ENCODE measurements around the gene QSOX1.

The QSOX1 gene

DNA sequence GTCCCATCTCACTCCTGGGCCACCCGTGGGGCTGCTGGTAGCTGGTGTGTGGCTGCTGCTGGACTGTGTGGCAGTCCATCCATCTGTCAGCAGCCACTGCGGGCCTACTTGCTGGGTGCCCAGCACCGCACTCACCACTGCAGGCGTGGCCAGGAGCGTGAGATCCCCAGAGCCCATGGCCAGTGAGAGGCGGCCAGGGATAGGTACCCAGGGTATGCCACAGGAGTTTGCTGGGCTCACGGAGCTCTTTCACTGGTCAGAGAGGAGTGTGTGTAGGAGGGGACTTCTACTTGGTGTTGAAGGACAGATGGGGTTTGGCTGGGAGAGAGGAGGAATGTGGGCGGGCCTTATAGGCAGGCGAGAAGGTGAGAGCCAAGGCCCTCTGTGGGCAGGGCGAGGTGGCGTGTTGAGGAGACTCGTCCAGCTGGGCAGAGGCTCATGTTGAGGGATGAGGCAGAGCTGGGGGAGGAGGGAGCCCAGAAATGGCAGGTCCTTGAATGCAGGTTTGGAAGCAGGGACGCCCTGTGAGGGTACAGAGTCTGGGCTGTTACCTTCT lies 15.0 kb downstream of the QSOX1 start:
- in situ Hi-C loops (cut with MboI; ENCODE audit: low sequenced_read_pairs): no loop called here

GRCh38 chr1:180170546-180171151 lies 16.0 kb downstream of the QSOX1 start:
- in situ Hi-C loops (cut with MboI; ENCODE audit: low sequenced_read_pairs): no loop called here

DNA sequence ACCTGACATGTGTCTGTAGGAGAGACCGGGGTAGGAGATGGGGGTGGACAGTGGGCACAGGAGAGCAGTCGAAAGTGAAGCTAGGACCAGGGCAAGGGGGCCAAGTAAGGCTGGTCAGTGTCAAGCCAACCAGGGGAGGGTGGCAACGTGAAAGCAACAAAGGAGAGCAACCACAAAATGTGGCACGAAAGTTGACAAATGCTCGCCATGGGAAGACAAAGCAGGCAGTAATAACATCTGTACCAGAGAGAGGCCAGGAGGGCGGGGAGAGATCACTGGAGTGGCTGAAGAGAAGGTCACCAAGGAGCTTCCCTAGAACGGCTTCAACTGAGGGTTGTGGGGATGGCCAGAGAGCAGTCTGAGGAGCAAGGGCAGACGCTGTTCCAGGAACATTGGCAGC lies 17.0 kb downstream of the QSOX1 start:
- in situ Hi-C loops (cut with MboI; ENCODE audit: low sequenced_read_pairs): no loop called here

DNA sequence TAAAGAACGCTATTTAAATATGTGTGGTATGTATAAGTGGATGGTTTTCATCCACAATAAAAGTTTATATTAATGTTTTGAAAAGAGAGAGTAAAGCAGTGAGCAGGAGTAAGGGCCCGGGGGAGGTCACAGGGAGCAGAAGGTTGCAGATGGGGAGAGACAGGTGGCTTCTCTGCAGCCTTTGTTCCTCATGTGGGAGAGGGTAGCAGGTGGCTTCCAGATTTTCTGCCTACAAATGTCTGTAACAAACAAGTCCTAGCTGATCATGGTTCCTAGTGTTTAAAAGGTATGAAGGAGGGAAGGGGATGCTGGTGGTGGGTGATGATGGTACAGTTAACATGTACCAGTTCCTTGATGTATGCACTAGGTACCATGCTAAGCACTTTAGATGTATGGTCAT lies 18.8 kb downstream of the QSOX1 start:
- in situ Hi-C loops (cut with MboI; ENCODE audit: low sequenced_read_pairs): no loop called here

DNA sequence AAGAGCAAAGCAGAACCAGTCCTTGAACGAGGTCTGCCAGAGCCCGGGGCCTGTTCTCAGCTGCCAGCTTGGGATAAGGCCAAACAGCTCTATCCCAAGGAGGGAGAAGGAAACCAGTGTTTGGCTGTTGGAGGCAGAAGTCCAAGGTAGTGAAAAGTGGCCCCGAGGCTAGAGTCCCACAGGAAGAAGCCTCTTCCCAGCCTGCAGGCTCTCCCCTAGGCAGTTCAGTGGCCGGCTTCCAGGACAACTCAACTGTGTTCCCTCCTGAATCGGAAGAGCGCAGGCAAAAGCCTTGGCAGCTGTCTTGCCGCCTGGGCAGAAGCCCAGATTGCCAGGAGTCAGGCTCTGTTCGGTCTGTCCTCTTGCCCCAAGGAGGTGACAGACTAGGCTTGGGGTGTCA lies 19.3 kb downstream of the QSOX1 start:
- in situ Hi-C loops (cut with MboI; ENCODE audit: low sequenced_read_pairs): no loop called here

- in situ Hi-C loops (cut with MboI; ENCODE audit: low sequenced_read_pairs): no loop called here
These were observed 20.6 kb downstream of the QSOX1 start for GRCh38 chr1:180175291-180175690.

DNA sequence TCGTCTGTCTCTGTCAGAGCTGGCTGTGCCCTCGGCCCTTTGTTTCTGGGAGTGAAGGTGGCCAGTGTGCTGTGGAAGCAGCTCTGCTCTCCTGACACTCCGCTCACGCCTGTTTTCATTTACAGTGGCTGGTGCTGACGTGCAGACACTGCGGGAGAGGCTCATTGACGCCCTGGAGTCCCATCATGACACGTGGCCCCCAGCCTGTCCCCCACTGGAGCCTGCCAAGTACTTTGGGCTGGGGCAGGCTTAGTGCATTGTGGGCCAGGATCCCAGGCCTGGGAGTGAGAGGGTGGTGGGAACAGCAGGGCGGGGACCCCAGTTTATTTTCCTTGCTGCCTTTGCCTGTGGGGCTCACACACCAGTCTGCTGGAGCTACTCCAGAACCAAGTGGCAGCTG lies 21.1 kb downstream of the QSOX1 start:
- in situ Hi-C loops (cut with MboI; ENCODE audit: low sequenced_read_pairs): no loop called here

DNA sequence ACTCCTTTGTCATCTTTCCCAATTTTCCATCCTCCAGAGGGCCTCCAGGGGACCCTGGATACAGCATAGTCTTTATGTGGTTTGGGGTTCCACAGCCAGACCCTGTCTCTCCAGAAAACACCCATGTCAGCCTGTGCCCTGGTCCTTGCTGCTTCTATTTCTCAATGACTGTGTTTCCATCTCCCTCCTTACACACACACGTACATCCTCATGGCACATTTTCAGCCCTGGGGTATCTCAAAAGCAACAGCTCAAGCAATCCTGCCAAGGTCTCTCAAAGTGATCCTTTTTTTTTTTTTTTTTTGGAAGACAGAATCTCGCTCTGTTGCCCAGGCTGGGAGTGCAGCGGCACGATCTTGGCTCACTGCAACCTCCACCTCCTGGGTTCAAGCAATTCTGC lies 22.3 kb downstream of the QSOX1 start:
- in situ Hi-C loops (cut with MboI; ENCODE audit: low sequenced_read_pairs): no loop called here

- in situ Hi-C loops (cut with MboI; ENCODE audit: low sequenced_read_pairs): no loop called here
These were observed 23.3 kb downstream of the QSOX1 start for GRCh38 chr1:180177931-180178330.

DNA sequence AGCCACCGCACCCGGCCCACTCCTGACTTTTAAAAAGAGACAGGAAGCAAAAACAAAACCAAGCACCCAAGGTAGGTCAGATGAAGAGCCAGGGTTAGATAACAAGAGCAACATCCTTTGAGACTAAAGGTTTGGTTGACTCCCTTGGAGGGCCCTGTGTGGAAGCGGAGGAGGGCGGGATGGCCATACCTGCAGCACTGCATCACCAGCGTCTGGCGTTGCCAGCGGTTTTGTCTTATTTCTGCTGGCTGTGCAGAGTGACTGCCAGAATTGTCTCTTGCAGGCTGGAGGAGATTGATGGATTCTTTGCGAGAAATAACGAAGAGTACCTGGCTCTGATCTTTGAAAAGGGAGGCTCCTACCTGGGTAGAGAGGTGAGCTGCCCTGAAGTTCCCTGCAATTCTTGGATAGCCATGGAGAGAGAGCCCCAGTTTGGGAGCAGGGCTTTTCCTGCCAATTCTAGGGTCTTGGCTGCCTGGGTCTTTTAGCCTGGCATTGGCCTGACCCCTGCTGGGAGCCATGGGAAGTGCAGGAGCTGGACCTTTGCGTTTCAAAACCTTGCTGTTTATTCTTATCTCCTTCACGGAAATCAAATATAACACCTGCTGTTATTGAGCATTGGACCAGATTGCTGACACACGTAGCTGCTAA lies 24.0 kb downstream of the QSOX1 start:
- in situ Hi-C loops (cut with MboI; ENCODE audit: low sequenced_read_pairs): no loop called here

- in situ Hi-C loops (cut with MboI; ENCODE audit: low sequenced_read_pairs): no loop called here
These were observed 24.7 kb downstream of the QSOX1 start for GRCh38 chr1:180179162-180179957.

DNA sequence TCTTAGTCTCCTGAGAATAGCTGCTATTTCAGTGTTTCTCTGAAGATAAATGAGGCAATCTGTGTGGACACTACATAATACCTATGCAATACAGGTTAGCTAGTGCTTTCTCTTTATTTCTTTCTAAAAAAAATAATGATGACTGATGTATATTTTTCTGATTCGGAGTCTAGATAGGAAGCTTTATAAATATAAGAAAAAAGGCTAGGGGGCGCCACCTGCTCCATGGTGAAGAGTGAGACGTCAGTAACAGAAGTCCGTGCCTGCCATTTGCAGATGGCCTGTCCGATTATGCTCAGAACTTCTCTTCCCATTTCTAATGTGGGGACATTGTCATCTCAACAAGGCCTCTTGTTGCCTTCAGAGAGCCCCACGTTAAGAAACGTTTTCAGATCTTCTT lies 26.4 kb downstream of the QSOX1 start:
- in situ Hi-C loops (cut with MboI; ENCODE audit: low sequenced_read_pairs): no loop called here

DNA sequence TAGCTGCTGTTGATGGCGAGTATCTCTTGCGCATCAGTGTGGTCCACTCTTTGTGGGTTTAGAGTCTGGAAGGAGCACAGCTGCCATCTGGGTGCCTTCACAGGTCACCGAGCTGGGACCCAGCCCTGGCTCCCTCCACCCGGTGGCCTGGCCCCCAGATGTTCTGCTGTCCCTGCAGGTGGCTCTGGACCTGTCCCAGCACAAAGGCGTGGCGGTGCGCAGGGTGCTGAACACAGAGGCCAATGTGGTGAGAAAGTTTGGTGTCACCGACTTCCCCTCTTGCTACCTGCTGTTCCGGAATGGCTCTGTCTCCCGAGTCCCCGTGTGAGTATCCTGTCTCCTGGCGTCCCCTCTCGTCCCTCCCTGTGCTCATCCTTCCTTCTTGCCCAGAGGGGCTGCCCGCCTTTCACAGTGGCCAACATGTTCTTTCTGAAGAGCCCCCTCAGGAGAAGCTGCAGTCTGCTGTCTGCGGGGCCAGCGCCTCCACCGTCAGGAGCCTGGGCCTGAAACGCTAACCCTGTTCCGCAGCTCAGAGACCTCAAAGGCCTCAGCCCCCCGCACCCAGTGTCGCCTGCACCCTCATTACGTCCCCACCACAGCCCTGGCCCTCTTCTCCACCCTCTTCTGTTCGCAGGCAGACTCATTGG lies 27.4 kb downstream of the QSOX1 start:
- in situ Hi-C loops (cut with MboI; ENCODE audit: low sequenced_read_pairs): no loop called here

DNA sequence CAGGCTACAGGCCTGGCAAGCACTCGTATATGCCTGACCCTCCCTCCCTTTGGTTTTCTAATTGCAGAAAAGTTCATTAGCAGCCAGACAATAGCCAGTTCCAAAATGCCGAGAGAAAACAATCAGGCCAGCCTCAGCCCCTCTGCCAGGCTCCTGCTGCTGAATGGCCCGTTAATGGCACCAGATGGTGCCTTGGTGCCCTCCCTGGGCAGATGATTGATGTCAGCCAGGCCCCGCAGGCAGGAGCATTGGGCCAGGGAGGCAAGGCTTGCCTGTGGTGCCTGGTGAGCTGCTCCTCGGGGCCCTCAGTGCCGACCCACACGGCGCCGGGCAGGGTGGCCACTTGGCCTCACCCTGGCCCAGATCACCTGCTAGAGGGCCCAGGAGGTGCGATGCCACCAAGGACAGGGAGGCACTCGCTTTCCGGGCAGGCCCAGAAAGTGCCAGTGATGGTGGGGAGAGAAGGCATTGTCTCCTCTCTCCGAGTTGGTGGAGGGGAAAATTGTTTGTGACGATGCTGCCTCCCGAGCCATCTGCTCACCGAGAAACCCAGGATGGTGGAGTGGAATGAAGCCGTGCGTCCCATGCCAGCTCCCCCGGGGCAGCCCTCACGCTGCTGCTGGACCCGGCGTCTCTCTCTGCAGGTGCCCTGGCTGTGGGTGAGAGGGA lies 28.1 kb downstream of the QSOX1 start:
- in situ Hi-C loops (cut with MboI; ENCODE audit: low sequenced_read_pairs): no loop called here

- in situ Hi-C loops (cut with MboI; ENCODE audit: low sequenced_read_pairs): no loop called here
These were observed 28.8 kb downstream of the QSOX1 start for GRCh38 chr1:180183426-180183825.

- in situ Hi-C loops (cut with MboI; ENCODE audit: low sequenced_read_pairs): no loop called here
These were observed 29.4 kb downstream of the QSOX1 start for GRCh38 chr1:180184041-180184440.

DNA sequence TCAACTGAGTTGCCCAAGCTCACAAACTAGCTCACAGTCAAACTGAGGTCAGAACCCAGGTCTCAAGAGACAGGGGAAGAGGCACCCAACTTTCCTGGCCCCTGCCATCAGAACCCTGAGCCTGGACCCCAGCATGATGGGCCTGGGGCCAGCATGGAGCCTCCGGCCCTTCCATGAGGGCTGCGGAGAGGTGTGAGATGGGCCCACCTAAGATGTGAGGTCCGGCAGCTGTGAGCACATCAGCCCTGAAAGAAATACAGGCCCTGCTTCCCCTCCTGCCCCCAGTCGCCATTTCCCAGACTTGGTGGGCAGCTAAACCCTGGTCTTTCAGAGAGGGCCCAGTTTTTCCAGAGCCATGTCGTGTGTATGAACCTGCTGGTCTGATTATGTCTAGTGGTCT lies 30.6 kb downstream of the QSOX1 start:
- in situ Hi-C loops (cut with MboI; ENCODE audit: low sequenced_read_pairs): no loop called here

GRCh38 chr1:180185971-180186645 lies 31.4 kb downstream of the QSOX1 start:
- in situ Hi-C loops (cut with MboI; ENCODE audit: low sequenced_read_pairs): no loop called here

GRCh38 chr1:180186831-180187230 lies 32.2 kb downstream of the QSOX1 start:
- in situ Hi-C loops (cut with MboI; ENCODE audit: low sequenced_read_pairs): no loop called here

GRCh38 chr1:180187626-180188025 lies 33.0 kb downstream of the QSOX1 start:
- in situ Hi-C loops (cut with MboI; ENCODE audit: low sequenced_read_pairs): no loop called here
